Measurements from ENCODE around the gene PIK3C3. TPM values are rescaled to one million over a fixed set of nuclear protein-coding genes. Genes with fewer than 3 reads are reported as not detected.

PIK3C3 gene
- total and polyA plus RNA-seq, 9 donors: 24.4 to 60.3 (median 47.7) TPM

DNA sequence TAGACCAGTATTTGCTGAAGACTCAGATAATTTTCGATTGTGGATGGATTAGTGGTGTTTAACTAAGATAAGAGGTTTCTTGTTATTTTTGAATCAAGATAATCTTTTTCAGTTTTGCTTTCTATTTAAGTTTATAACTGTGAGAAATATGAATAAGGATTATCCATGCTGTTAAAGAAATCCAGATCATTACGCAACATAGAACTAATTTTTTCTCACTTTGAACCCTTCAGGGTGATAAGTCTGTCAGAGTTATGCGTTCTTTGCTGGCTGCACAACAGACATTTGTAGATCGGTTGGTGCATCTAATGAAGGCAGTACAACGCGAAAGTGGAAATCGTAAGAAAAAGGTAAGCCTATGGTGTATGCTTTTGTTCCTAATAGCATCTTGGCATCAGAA, 74.1 kb downstream of the PIK3C3 start:
- TF ChIP-seq EP300 (IDR thresholded peaks at IDR 0.05) (no peak), CTCF (IDR thresholded peaks at IDR 0.05) (no peak), POLR2A (IDR thresholded peaks at IDR 0.05) (no peak)
- intact Hi-C loops (cut with DNase I): no loop called here
- no peak overlapping the region for H3K4me3 ChIP-seq
- no peaks in the 10 kb centered on the region for H3K27me3 ChIP-seq
- 90 to 95% (median 93%) methylated on average over 7 of the region's 7 CpGs for WGBS, 3 donors
- H3K4me1 ChIP-seq (ENCODE audit: insufficient read depth): no peaks in the 10 kb centered on the region
- DNase-seq: no peak
- H3K9me3 ChIP-seq: no peaks in the 10 kb centered on the region
- no peak overlapping the region for H3K27ac ChIP-seq
- H3K36me3 ChIP-seq: no peaks in the 10 kb centered on the region

DNA sequence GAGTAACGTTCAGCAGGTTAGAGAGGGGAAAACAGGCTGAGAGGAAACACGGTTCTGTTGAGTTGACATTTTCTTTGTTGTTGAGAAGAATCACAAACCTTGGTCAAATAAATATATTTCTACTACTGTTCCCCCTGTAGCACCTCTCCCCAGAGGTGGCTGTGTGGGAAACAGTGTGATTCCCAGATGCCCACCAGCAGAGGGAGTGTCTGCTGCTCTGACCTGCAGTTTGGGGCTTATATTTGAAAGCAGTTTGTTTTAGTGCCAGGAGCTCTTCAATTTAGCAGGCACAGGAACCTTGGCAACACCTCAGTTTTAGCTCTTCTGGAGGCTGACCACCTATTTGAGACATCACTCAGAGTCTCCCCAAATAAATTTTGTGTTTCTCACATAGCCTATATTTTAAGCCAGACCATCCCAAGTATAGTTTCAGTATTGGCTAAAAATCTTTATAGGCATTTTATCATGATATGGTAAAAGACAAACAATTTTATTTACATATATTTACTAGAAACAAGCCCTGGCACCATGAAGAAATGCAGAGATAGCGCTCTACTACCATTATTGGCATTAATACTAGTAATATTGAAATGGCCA, 75.7 kb downstream of the PIK3C3 start:
- Histone ChIP-seq H3K4me3 (no peak overlapping the region), H3K27me3 (no peaks in the 10 kb centered on the region), H3K9me3 (no peaks in the 10 kb centered on the region), H3K27ac (no peak overlapping the region), H3K4me1 (ENCODE audit: insufficient read depth) (no peaks in the 10 kb centered on the region), H3K36me3 (no peaks in the 10 kb centered on the region)
- WGBS, 3 donors: 81 to 85% (median 83%) methylated on average over 3 of the region's 3 CpGs
- TF ChIP-seq EP300 (IDR thresholded peaks at IDR 0.05) (no peak), POLR2A (IDR thresholded peaks at IDR 0.05) (no peak), CTCF (IDR thresholded peaks at IDR 0.05) (no peak)
- DNase-seq: no peak
- intact Hi-C loops (cut with DNase I): no loop called here

DNA sequence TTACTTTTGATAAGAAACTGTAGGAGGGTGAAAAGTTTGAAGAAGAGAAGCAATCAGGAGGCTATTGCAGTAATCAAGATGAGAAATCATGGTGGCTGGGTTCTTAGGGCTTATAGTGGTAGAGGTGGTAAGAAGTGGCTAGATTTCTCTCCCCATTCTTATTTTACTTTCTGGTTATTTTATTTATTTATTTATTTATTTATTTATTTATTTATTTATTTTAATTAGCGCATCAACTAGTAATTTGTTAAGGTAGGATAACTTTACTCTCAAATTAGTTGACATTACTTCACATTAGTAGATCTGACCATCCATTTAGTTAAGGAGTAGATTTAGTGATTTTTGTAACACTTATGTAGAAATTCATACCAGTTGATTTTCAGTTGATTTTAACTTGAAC, 77.4 kb downstream of the PIK3C3 start:
- 95 to 98% (median 96%) methylated on average over 1 of the region's 1 CpG for WGBS, 3 donors
- Histone ChIP-seq H3K4me3 (no peak overlapping the region), H3K4me1 (ENCODE audit: insufficient read depth) (no peaks in the 10 kb centered on the region), H3K36me3 (no peaks in the 10 kb centered on the region), H3K27ac (no peak overlapping the region), H3K27me3 (no peaks in the 10 kb centered on the region), H3K9me3 (no peaks in the 10 kb centered on the region)
- TF ChIP-seq EP300 (IDR thresholded peaks at IDR 0.05) (no peak), POLR2A (IDR thresholded peaks at IDR 0.05) (no peak), CTCF (IDR thresholded peaks at IDR 0.05) (no peak)
- intact Hi-C loops (cut with DNase I): no loop called here
- no peak for DNase-seq

- Histone ChIP-seq H3K4me3 (no peak overlapping the region), H3K36me3 (no peaks in the 10 kb centered on the region), H3K27me3 (no peaks in the 10 kb centered on the region), H3K4me1 (ENCODE audit: insufficient read depth) (no peaks in the 10 kb centered on the region), H3K27ac (no peak overlapping the region), H3K9me3 (no peaks in the 10 kb centered on the region)
- 87 to 94% (median 90%) methylated on average over 1 of the region's 1 CpG for WGBS, 3 donors
- DNase-seq: no peak
- intact Hi-C loops (cut with DNase I): no loop called here
- TF ChIP-seq POLR2A (IDR thresholded peaks at IDR 0.05) (no peak), EP300 (IDR thresholded peaks at IDR 0.05) (no peak), CTCF (IDR thresholded peaks at IDR 0.05) (no peak)
Observed at GRCh38 chr18:42033137-42033810, 78.2 kb downstream of the PIK3C3 start.

Data from ovary (tissue), 9 donors.